NB4 (cell line): ENCODE results near the gene MRM3.
"Not testable (repeated sequence)": the region's sequence is repeated elsewhere in the genome, so short reads cannot be mapped to it uniquely, and the experiment has no call there.

ENCODE experiments used
- DNase-seq: peaks from one replicate; pipeline ENCODE4 v3.0.0; 2010; ENCODE audit warnings: low read depth
- H3K4me3 ChIP-seq: one replicate; pipeline ENCODE4 v1.5.1; 2011; ENCODE audit warnings: mild to moderate bottlenecking, low read depth, low read length, moderate library complexity
- CTCF ChIP-seq: IDR thresholded peaks from one replicate; pipeline ENCODE4 v1.5.1; 2012; ENCODE audit warnings: low read depth, low read length
- MAX ChIP-seq: IDR thresholded peaks from 2 replicates; pipeline ENCODE4 v1.6.1; 2011; ENCODE audit warnings: low read depth, low read length
- MYC ChIP-seq: IDR thresholded peaks from 2 replicates; pipeline ENCODE4 v1.6.1; 2011; ENCODE audit warnings: low read depth, low read length
- POLR2A ChIP-seq: IDR thresholded peaks from 2 replicates; pipeline ENCODE4 v1.6.1; 2011; ENCODE audit warnings: mild to moderate bottlenecking; ENCODE audit not compliant: insufficient read length; ENCODE audit errors: extremely low read depth

Gene MRM3

GRCh38 chr17:825216-825615 is 43.1 kb downstream of the MRM3 start:
- TF ChIP-seq MAX (no peak), MYC (no peak), CTCF (no peak), POLR2A (no peak)

GRCh38 chr17:826778-827177 is 44.6 kb downstream of the MRM3 start:
- no peak for TF ChIP-seq MAX
- no peak for TF ChIP-seq CTCF
- DNase-seq: no peak
- no peak overlapping the region for H3K4me3 ChIP-seq

More at GRCh38 chr17:825216-825615, 43.1 kb downstream of the MRM3 start:
- DNase-seq: no peak
- H3K4me3 ChIP-seq: no peak overlapping the region

- no peak for DNase-seq
- no peak overlapping the region for H3K4me3 ChIP-seq
- TF ChIP-seq MAX: no peak
Observed at GRCh38 chr17:828761-829160, 46.6 kb downstream of the MRM3 start.

GRCh38 chr17:829614-830013 is 47.5 kb downstream of the MRM3 start:
- not testable (repeated sequence) for DNase-seq, H3K4me3 ChIP-seq

- TF ChIP-seq POLR2A (no peak), MYC (no peak), MAX (no peak), CTCF (no peak)
- no peak overlapping the region for H3K4me3 ChIP-seq
- no peak for DNase-seq
Observed at GRCh38 chr17:830381-830780, 48.2 kb downstream of the MRM3 start.

- H3K4me3 ChIP-seq: no peak overlapping the region
- DNase-seq: no peak
- no peak for TF ChIP-seq MYC
- no peak for TF ChIP-seq MAX
- no peak for TF ChIP-seq POLR2A
- TF ChIP-seq CTCF: no peak
Observed at GRCh38 chr17:830950-831349, 48.8 kb downstream of the MRM3 start.

GRCh38 chr17:834136-834535 is 52.0 kb downstream of the MRM3 start:
- no peak overlapping the region for H3K4me3 ChIP-seq
- TF ChIP-seq POLR2A: no peak
- no peak for TF ChIP-seq MAX
- no peak for TF ChIP-seq MYC
- no peak for TF ChIP-seq CTCF
- DNase-seq: no peak
